Stimulated activated memory B cell treated with anti-CD40 and anti-IgM and Interleukin-4, amounts not matched to agents 10 μg/mL and 1 μg/mL and 100 μg/mL, for 72 hours (primary cell): ENCODE data around the gene COG3.

Source experiments
- ATAC-seq: fragments of 150-1000 bp; cut with Tn5 transposase; 2 replicates; pipeline ENCODE4 v1.10.0; 2021
- H3K27ac Mint-ChIP-seq: one replicate; pipeline ENCODE4 v1.8.0; 2022; ENCODE audit warnings: mild to moderate bottlenecking, mixed read lengths
- H3K27me3 Mint-ChIP-seq: one replicate; pipeline ENCODE4 v1.8.0; 2022; ENCODE audit warnings: mixed read lengths
- H3K36me3 Mint-ChIP-seq: one replicate; pipeline ENCODE4 v1.8.0; 2022; ENCODE audit warnings: mixed read lengths
- H3K4me1 Mint-ChIP-seq: one replicate; pipeline ENCODE4 v1.8.0; 2022; ENCODE audit warnings: mixed read lengths
- H3K4me3 Mint-ChIP-seq: one replicate; pipeline ENCODE4 v1.8.0; 2022; ENCODE audit warnings: mild to moderate bottlenecking, moderate library complexity, mixed read lengths
- H3K9me3 Mint-ChIP-seq: one replicate; pipeline ENCODE4 v1.8.0; 2022; ENCODE audit warnings: mixed read lengths

COG3 gene

GRCh38 chr13:45542391-45542790 is 77.7 kb downstream of the COG3 start:
- H3K27ac Mint-ChIP-seq = no peak overlapping the region
- ATAC-seq = no peak
- peaks cover 2% of the 10 kb centered on the region for H3K36me3 Mint-ChIP-seq

DNA sequence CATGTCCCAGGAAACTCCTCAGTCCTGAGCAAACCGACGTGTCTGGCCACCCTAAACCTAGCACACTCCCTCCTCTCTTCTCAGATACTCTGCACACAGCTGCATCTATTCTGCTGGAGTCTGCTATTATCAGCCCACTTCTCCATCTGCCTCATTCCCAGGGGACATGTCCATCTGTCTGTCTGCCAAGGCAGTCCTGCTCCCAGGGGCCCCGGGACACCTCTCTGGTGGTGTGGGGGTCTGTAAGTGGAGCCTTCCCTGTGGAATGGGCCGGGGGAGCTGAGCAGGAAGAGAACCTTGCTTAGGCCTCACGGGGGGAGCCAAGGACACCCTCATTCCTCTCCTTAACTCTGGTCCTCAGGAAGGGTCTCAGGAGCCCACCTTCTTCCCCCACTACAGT is 78.1 kb downstream of the COG3 start:
- Mint-ChIP-seq H3K4me3 (no peak overlapping the region), H3K9me3 (no peaks in the 10 kb centered on the region), H3K27ac (no peak overlapping the region), H3K27me3 (peaks cover 3% of the 10 kb centered on the region), H3K36me3 (no peaks in the 10 kb centered on the region), H3K4me1 (peaks cover 23% of the 10 kb centered on the region)
- no peak for ATAC-seq

More at GRCh38 chr13:45542391-45542790, 77.7 kb downstream of the COG3 start:
- Mint-ChIP-seq H3K4me3 (no peak overlapping the region), H3K27me3 (no peaks in the 10 kb centered on the region), H3K9me3 (no peaks in the 10 kb centered on the region), H3K4me1 (peaks cover 23% of the 10 kb centered on the region)

DNA sequence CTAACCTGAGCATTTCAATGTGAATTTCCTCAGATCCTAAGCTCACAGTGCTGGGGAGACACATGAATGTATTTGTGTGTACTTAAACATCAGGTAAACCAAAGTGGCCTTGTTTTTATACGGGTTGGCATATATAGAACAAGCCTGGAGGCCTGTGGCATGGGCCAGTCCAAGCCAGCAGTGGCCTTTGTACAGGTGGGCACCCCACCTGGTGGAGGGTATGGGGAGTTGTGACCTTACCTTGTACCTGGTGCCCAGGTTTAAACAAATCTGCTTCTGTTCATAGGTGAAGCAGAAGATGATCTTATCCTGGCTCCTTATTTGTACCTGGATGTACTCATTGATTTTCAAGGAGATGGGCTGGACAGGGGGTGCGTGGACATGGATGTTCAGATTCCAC is 79.8 kb downstream of the COG3 start:
- peaks cover 14% of the 10 kb centered on the region for H3K27me3 Mint-ChIP-seq
- no peak for ATAC-seq
- no peaks in the 10 kb centered on the region for H3K36me3 Mint-ChIP-seq
- peaks cover 23% of the 10 kb centered on the region for H3K4me1 Mint-ChIP-seq
- H3K4me3 Mint-ChIP-seq = no peak overlapping the region
- H3K9me3 Mint-ChIP-seq = no peaks in the 10 kb centered on the region
- no peak overlapping the region for H3K27ac Mint-ChIP-seq

DNA sequence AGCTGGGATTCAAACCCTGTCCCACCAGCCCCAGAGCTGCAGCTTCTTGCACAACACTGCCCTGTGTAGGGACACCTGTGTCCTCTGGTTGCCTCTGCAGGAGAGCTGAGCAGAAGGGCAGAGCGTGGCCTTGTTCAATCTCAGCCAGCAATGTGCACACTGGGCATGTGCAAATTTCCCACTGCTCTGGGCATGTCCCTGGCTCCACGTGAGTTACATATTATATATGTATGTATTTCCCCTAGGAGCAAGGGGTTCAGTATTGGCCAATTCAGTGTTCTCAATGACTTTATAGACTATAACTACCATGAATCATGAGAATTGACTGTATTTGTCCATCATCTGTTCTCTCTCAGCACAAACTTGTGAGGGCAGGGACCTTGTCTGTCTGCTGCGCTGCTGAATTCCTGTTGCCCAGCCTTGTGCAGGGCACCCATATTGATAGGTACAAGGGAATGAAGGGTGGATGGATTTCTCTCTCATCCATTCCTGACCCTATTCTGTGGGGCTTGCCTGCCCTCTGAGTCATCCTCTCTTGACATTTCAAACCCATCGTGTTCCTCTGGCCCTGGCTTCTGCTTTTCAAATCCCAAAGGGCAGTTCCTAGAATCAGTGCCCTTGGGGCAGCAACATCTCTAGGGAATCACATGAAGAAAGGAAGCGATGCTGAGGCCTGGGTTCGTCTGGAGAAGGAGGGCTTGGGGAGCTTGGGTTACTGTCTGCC is 81.1 kb downstream of the COG3 start:
- H3K4me1 Mint-ChIP-seq = peaks cover 23% of the 10 kb centered on the region
- H3K4me3 Mint-ChIP-seq = no peak overlapping the region
- H3K9me3 Mint-ChIP-seq = no peaks in the 10 kb centered on the region
- no peak overlapping the region for H3K27ac Mint-ChIP-seq
- peak; percentile 85 for ATAC-seq
- no peaks in the 10 kb centered on the region for H3K36me3 Mint-ChIP-seq
- peaks cover 14% of the 10 kb centered on the region for H3K27me3 Mint-ChIP-seq

- peaks cover 23% of the 10 kb centered on the region for H3K4me1 Mint-ChIP-seq
- H3K4me3 Mint-ChIP-seq = no peak overlapping the region
- H3K27me3 Mint-ChIP-seq = peaks cover 14% of the 10 kb centered on the region
- no peaks in the 10 kb centered on the region for H3K9me3 Mint-ChIP-seq
- peak; percentile 5 for ATAC-seq
- H3K27ac Mint-ChIP-seq = no peak overlapping the region
- no peaks in the 10 kb centered on the region for H3K36me3 Mint-ChIP-seq
These were observed 81.6 kb downstream of the COG3 start for GRCh38 chr13:45546410-45546765.

DNA sequence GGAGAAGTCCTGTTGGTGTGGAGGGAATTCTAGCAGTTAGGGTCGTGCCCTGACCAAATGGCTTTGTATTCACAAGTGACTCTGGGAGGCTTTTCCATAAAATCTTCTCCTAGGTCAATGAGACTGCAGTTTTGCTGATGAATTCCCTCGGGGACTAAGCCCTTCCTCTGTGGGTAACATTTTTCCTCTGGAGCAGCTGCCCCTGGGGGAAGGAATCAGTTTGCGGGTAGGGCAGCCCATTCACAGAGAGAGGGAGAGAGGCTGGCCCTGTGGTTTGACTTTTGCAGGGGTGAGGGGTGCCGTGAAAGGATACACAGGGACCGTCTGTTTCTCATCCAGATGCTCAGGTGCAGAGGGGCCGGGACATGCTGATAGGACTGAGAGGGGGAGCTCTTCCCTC is 83.5 kb downstream of the COG3 start:
- ATAC-seq = no peak
- Mint-ChIP-seq H3K4me3 (no peak overlapping the region), H3K27ac (no peak overlapping the region), H3K4me1 (peaks cover 23% of the 10 kb centered on the region), H3K36me3 (no peaks in the 10 kb centered on the region), H3K9me3 (no peaks in the 10 kb centered on the region), H3K27me3 (peaks cover 14% of the 10 kb centered on the region)

GRCh38 chr13:45554604-45555109 is 89.9 kb downstream of the COG3 start:
- H3K4me3 Mint-ChIP-seq = no peak overlapping the region
- no peak for ATAC-seq
- H3K27ac Mint-ChIP-seq = no peak overlapping the region
- H3K4me1 Mint-ChIP-seq = no peaks in the 10 kb centered on the region
- H3K27me3 Mint-ChIP-seq = peaks cover 18% of the 10 kb centered on the region
- H3K9me3 Mint-ChIP-seq = peaks cover 5% of the 10 kb centered on the region
- H3K36me3 Mint-ChIP-seq = no peaks in the 10 kb centered on the region

GRCh38 chr13:45564133-45564776 is 99.5 kb downstream of the COG3 start:
- Mint-ChIP-seq H3K27ac (no peak overlapping the region), H3K9me3 (peaks cover 5% of the 10 kb centered on the region), H3K4me1 (no peaks in the 10 kb centered on the region), H3K4me3 (no peak overlapping the region), H3K36me3 (no peaks in the 10 kb centered on the region), H3K27me3 (peaks cover 33% of the 10 kb centered on the region)
- ATAC-seq = no peak

GRCh38 chr13:45565331-45565730 is 100.6 kb downstream of the COG3 start:
- Mint-ChIP-seq H3K27me3 (peaks cover 23% of the 10 kb centered on the region), H3K27ac (no peak overlapping the region), H3K9me3 (peaks cover 3% of the 10 kb centered on the region), H3K36me3 (no peaks in the 10 kb centered on the region), H3K4me3 (no peak overlapping the region), H3K4me1 (no peaks in the 10 kb centered on the region)
- no peak for ATAC-seq

DNA sequence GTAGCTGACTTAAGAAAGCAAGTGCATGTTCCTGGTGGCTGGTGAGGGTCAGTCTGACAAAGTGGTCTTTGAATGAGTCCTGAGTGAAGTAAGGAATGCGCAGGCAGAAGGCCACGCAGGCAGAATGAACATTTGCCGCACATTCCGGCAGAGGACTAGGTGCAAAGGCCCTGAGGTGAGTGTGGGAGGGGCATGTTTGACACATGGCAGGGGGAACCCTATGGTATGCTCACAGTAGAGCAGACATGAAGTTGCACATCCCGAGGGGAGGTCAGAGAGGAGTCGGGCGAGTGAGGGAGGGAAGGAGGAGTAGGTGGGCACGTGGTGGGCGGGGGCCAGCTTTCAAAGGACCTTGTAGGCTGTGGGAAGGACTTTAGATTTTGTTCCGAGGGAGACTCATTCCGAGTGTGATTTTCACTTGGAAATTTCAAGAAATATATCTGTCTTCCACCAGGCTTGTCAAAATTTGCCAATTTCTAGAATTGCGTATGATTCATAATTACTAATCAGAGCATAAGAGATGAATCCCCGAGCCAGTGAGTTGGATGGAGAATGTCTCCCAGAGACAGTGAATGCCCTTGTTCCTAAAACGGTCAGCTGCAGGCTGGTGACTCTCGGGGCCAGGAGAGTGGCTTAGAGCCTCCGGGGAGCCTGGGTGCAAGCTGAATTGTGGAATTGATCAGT is 110.5 kb downstream of the COG3 start:
- peaks cover 39% of the 10 kb centered on the region for H3K27me3 Mint-ChIP-seq
- H3K36me3 Mint-ChIP-seq = no peaks in the 10 kb centered on the region
- H3K27ac Mint-ChIP-seq = no peak overlapping the region
- ATAC-seq = no peak
- no peaks in the 10 kb centered on the region for H3K9me3 Mint-ChIP-seq
- no peak overlapping the region for H3K4me3 Mint-ChIP-seq
- no peaks in the 10 kb centered on the region for H3K4me1 Mint-ChIP-seq

DNA sequence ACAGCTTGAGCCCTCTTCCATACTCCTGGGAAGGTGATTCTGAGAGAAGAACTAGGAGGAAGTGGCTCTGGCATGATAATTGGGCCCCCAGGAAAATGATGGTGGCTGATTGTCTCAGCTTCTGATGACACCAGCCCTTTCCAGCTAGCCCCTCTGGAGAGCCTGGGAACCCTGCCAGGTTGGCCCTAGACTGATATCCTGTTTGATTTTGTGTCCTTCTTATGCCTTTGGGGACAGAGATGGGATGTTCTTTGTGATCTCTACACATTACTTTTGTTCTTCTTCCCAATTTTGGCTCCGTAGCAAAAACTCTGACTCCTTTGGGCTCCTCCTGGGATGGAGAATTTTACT is 111.1 kb downstream of the COG3 start:
- no peaks in the 10 kb centered on the region for H3K36me3 Mint-ChIP-seq
- no peaks in the 10 kb centered on the region for H3K4me1 Mint-ChIP-seq
- H3K27ac Mint-ChIP-seq = no peak overlapping the region
- ATAC-seq = no peak
- no peaks in the 10 kb centered on the region for H3K9me3 Mint-ChIP-seq
- H3K27me3 Mint-ChIP-seq = peaks cover 39% of the 10 kb centered on the region
- H3K4me3 Mint-ChIP-seq = no peak overlapping the region

DNA sequence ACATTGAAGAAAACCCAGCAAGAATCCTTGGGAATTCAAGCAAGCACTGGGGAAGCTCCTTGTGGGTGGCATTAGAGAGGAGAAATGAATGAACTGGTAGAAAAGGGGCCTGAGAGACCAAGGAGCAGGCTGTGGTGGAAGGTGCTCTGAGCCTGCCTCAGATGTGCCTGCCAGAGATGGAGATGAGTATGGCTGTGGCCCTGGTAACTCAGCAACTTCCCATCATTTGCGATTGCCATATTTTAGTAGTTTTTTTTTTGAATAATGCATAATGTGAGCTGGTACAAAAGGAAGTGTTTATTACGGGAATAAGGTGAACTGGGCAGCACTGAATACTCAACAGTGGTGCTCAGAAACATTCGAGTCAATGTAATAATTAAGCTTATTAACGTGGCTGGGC is 111.7 kb downstream of the COG3 start:
- Mint-ChIP-seq H3K4me3 (no peak overlapping the region), H3K9me3 (no peaks in the 10 kb centered on the region), H3K27ac (no peak overlapping the region), H3K27me3 (peaks cover 36% of the 10 kb centered on the region), H3K36me3 (no peaks in the 10 kb centered on the region), H3K4me1 (no peaks in the 10 kb centered on the region)
- ATAC-seq = no peak

DNA sequence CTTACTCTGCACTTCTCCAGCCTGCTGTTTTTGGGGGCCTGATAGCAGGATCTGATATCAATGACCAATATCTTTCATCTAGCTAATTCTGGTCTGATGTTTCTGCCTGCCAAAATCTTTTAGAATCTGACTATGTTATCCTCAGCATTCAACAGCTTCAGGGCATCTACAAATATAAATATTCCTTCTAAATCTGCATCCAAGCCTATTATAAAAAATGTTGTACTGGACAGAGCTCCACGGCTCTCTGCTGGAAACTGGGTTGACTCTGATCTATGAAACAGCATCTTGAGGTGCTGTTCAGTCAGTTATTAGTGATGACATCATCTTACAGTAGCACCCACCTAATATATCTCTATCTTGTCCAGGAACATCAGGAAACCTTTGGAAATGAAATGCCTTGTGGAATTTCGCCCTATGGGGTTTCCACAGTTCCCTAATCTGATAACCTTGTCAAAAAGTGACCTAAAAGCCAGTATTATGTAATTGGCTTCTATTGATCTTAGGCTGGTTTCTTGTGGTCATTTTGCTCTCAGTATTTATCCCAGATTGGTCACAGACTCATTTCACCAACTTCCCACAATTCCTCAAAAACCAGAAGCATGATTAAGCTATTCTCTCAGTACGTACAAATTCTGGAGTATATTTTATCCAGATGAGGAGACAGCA is 117.8 kb downstream of the COG3 start:
- H3K4me1 Mint-ChIP-seq = no peaks in the 10 kb centered on the region
- no peak overlapping the region for H3K4me3 Mint-ChIP-seq
- H3K27me3 Mint-ChIP-seq = no peaks in the 10 kb centered on the region
- H3K36me3 Mint-ChIP-seq = no peaks in the 10 kb centered on the region
- H3K27ac Mint-ChIP-seq = no peak overlapping the region
- no peak for ATAC-seq
- H3K9me3 Mint-ChIP-seq = peaks cover 3% of the 10 kb centered on the region

- no peaks in the 10 kb centered on the region for H3K36me3 Mint-ChIP-seq
These were observed 120.1 kb downstream of the COG3 start for GRCh38 chr13:45584816-45585215.

More at GRCh38 chr13:45584816-45585215, 120.1 kb downstream of the COG3 start:
- Mint-ChIP-seq H3K27ac (no peak overlapping the region), H3K27me3 (no peaks in the 10 kb centered on the region), H3K4me1 (no peaks in the 10 kb centered on the region), H3K4me3 (no peak overlapping the region), H3K9me3 (peaks cover 3% of the 10 kb centered on the region)
- ATAC-seq = no peak
